K562 (cell line): Measurements from ENCODE around the gene FLAD1. TPM values are rescaled to one million over a fixed set of nuclear protein-coding genes. Genes with fewer than 3 reads are reported as not detected.

Experiments used
- ARID4B ChIP-seq: sonication (generic); formaldehyde crosslinking; IDR thresholded peaks from 2 replicates; pipeline ENCODE4 v1.8.0; 2022; ENCODE audit warnings: mild to moderate bottlenecking, missing genetic modification reagents
- CBX3 ChIP-seq, 2 experiments: IDR thresholded peaks; 1 replicate in 1 of 2; 2 replicates in 1 of 2; pipeline ENCODE4 v1.6.1; 2012; ENCODE audit warnings: inconsistent platforms in 2 of 2, low read length in 2 of 2, borderline replicate concordance in 1 of 2, control low read depth in 1 of 2
- HNRNPH1 ChIP-seq: fragments of 200-400 bp; formaldehyde crosslinking; optimal IDR thresholded peaks from 2 replicates; pipeline ENCODE3; 2017; ENCODE audit warnings: low read depth, mild to moderate bottlenecking, low read length, moderate library complexity
- JUNB ChIP-seq: fragments of 450-650 bp; formaldehyde crosslinking; conservative IDR thresholded peaks from 2 replicates; pipeline ENCODE4 v1.4.0; 2020; ENCODE audit warnings: mild to moderate bottlenecking
- L3MBTL2 ChIP-seq: fragments of 450-650 bp; IDR thresholded peaks from 2 replicates; pipeline ENCODE4 v1.6.1; 2016; ENCODE audit warnings: mild to moderate bottlenecking, moderate library complexity
- MCM5 ChIP-seq: fragments of 450-650 bp; IDR thresholded peaks from 2 replicates; pipeline ENCODE4 v1.6.1; 2016; ENCODE audit warnings: low read depth
- MTA2 ChIP-seq: fragments of 450-650 bp; IDR thresholded peaks from 2 replicates; pipeline ENCODE4 v1.6.1; 2016; ENCODE audit warnings: low read depth
- MYBL2 ChIP-seq, 2 experiments: fragments of 450-650 bp in 1 of 2; sonication (generic) in 1 of 2; formaldehyde crosslinking in 1 of 2; IDR thresholded peaks; 2 replicates each; pipeline versions ENCODE4 v1.6.1 to v1.8.1; 2017 to 2022; ENCODE audit warnings: borderline replicate concordance in 1 of 2, inconsistent platforms in 1 of 2, low read depth in 1 of 2, mild to moderate bottlenecking in 1 of 2, missing genetic modification reagents in 1 of 2, moderate library complexity in 1 of 2
- NR0B1 ChIP-seq: fragments of 450-650 bp; IDR thresholded peaks from one replicate; pipeline ENCODE4 v1.6.1; 2018; ENCODE audit warnings: mild to moderate bottlenecking, moderate library complexity; ENCODE audit not compliant: partially characterized antibody
- RBM39 ChIP-seq: fragments of 200-400 bp; formaldehyde crosslinking; optimal IDR thresholded peaks from 2 replicates; pipeline ENCODE3; 2018; ENCODE audit warnings: low read depth, low read length
- RCOR1 ChIP-seq, 2 experiments: IDR thresholded peaks; 2 replicates each; pipeline ENCODE4 v1.6.1; 2012; ENCODE audit warnings: low read depth in 2 of 2, low read length in 2 of 2, borderline replicate concordance in 1 of 2, improper control_type of control experiment in 1 of 2
- RUNX1 ChIP-seq: sonication (generic); IDR thresholded peaks from 2 replicates; pipeline ENCODE4 v1.6.1; 2016; ENCODE audit warnings: antibody characterized with exemption, low read depth
- SP2 ChIP-seq: IDR thresholded peaks from 2 replicates; pipeline ENCODE4 v1.6.1; 2011; ENCODE audit warnings: mild to moderate bottlenecking, low read depth, low read length, moderate library complexity; ENCODE audit not compliant: poor library complexity, severe bottlenecking; ENCODE audit errors: extremely low read depth
- ZFP91 ChIP-seq: sonication (generic); formaldehyde crosslinking; IDR thresholded peaks from 2 replicates; pipeline ENCODE4 v1.8.0; 2022; ENCODE audit warnings: mild to moderate bottlenecking, missing genetic modification reagents
- ZFPM2 ChIP-seq: fragments of 250-450 bp; sonication (Bioruptor Pico); IDR thresholded peaks from 2 replicates; pipeline ENCODE4 v1.5.1; 2022; ENCODE audit warnings: mild to moderate bottlenecking
- ZNF217 ChIP-seq: sonication (generic); formaldehyde crosslinking; IDR thresholded peaks from 2 replicates; pipeline ENCODE4 v1.8.0; 2022; ENCODE audit warnings: mild to moderate bottlenecking, missing genetic modification reagents
- polyA plus RNA-seq, 8 experiments: library from polyadenylated mRNA; depleted of rRNA in 4 of 8; stranded (reverse) in 5 of 8; unstranded in 3 of 8; fragments of >200 nt; fragmentation: Nextera tagmentation in 2 of 8; fragmentation: Illumina TruSeq in 1 of 8; extraction: Ambion mirVana in 2 of 8; extraction: Trizol in 1 of 8; gene quantifications; 2 replicates each; pipeline versions ENCODE4 v1.2.1 to v1.2.3, GENCODE V29; 2011 to 2014; ENCODE audit warnings: inconsistent platforms in 1 of 8, missing spikeins in 1 of 8
- total RNA-seq, 7 experiments: library from RNA; depleted of rRNA in 6 of 7; stranded (reverse); fragments of >200 nt in 6 of 7; fragmentation: Illumina TruSeq in 2 of 7; extraction: Trizol in 2 of 7; gene quantifications; 2 replicates each; pipeline versions ENCODE4 v1.2.1 to v1.2.3, GENCODE V29; 2011 to 2021; ENCODE audit warnings: low replicate concordance in 1 of 7
- TF ChIP-seq, protein P1 (sequence below): fragments of 450-650 bp; IDR thresholded peaks from 2 replicates; pipeline ENCODE4 v1.7.0; 2016; ENCODE audit warnings: borderline replicate concordance
- TF ChIP-seq, protein P2 (sequence below): sonication (generic); formaldehyde crosslinking; IDR thresholded peaks from 2 replicates; pipeline ENCODE4 v1.9.0; 2022; ENCODE audit warnings: mild to moderate bottlenecking, missing genetic modification reagents

The FLAD1 gene
- total and polyA plus RNA-seq, 9 of the 15 experiments (the other 6 are each of a cell fraction or from before 2014, with no cell fraction given), result 24.9 to 85.8 (median 67.0) TPM

DNA sequence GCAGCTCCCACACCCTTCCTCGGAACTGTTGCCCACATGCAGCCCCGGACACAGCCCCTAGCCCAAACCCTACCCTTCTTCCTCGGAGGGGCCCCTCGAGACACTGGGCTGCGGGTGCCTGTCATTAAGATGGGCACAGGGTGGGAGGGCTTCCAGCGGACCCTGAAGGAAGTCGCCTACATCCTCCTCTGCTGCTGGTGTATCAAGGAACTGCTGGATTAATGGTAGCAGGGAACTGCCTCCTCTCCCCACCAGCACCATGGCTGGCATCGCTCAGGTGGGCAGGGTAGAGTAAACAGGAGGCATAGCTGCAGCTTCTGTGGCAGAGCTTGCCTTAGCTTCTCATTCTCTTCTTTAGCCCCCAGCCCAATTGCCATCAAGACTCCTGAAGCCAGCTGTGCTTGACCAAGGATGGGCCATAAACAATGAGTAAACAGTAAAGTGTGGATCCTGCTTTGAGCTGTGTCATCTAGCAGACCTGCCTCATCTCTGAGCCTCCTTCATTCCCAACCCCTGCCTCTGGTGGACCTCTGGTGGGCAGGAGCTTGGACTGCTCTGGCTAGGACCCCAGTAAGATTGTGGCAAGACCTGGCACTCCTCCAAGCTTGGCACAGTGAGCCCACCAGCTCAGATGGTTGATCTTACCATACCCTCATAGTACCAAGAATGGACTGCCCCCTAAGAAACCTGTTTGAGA, 10.6 kb downstream of the FLAD1 start, which contains the start of gene LENEP (continued):
- TF ChIP-seq MTA2, result no peak
- no peak for TF ChIP-seq RBM39
- TF ChIP-seq RUNX1, result no peak
- no peak for TF ChIP-seq MCM5
- no peak for TF ChIP-seq SP2
- no peak for TF ChIP-seq HNRNPH1
- no peak for TF ChIP-seq ZNF217 (CRISPR knock-in tag)
- no peak for TF ChIP-seq ZFP91 (CRISPR knock-in tag)
- TF ChIP-seq, protein P1, sequence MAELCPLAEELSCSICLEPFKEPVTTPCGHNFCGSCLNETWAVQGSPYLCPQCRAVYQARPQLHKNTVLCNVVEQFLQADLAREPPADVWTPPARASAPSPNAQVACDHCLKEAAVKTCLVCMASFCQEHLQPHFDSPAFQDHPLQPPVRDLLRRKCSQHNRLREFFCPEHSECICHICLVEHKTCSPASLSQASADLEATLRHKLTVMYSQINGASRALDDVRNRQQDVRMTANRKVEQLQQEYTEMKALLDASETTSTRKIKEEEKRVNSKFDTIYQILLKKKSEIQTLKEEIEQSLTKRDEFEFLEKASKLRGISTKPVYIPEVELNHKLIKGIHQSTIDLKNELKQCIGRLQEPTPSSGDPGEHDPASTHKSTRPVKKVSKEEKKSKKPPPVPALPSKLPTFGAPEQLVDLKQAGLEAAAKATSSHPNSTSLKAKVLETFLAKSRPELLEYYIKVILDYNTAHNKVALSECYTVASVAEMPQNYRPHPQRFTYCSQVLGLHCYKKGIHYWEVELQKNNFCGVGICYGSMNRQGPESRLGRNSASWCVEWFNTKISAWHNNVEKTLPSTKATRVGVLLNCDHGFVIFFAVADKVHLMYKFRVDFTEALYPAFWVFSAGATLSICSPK, result no peak
- TF ChIP-seq, protein P2, sequence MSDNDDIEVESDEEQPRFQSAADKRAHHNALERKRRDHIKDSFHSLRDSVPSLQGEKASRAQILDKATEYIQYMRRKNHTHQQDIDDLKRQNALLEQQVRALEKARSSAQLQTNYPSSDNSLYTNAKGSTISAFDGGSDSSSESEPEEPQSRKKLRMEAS (CRISPR knock-in tag), result no peak
- no peak for TF ChIP-seq CBX3 (IDR thresholded peaks at IDR 0.05; ENCODE audit: borderline replicate concordance in 1 of 2, low read length in 2 of 2)
- no peak for TF ChIP-seq L3MBTL2
- TF ChIP-seq NR0B1, result no peak
- no peak for TF ChIP-seq MYBL2 (IDR thresholded peaks at IDR 0.05; ENCODE audit: low read depth)
- TF ChIP-seq MYBL2 (CRISPR knock-in tag; IDR thresholded peaks at IDR 0.05; ENCODE audit: borderline replicate concordance), result no peak
- TF ChIP-seq ARID4B (CRISPR knock-in tag), result no peak
- no peak for TF ChIP-seq JUNB (CRISPR knock-in tag)
- TF ChIP-seq ZFPM2 (CRISPR knock-in tag), result no peak
- no peak for TF ChIP-seq RCOR1 (IDR thresholded peaks at IDR 0.05; ENCODE audit: borderline replicate concordance in 1 of 2, low read depth in 2 of 2, low read length in 2 of 2)
